A673 (cell line): ENCODE data around the gene DNAH3. TPM values are rescaled to one million over a fixed set of nuclear protein-coding genes. Genes with fewer than 3 reads are reported as not detected.

Experiments
- BruUV-seq: library from RNA; stranded (reverse); fragments of 400-500 nt; replicated peaks from 2 replicates; lab custom pipeline; 2021; lab: Mats Ljungman, UMichigan
- CTCF ChIA-PET: fragments of 300-600 bp; sonication (Branson Sonifier 250); formaldehyde crosslinking; loops from one replicate; lab custom pipeline; 2022; ENCODE audit warnings: antibody characterized with exemption; lab: Charles Lee
- POLR2A ChIA-PET: fragments of 300-600 bp; sonication (Branson Sonifier 250); formaldehyde crosslinking; loops from one replicate; lab custom pipeline; 2022; ENCODE audit warnings: antibody characterized with exemption; ENCODE audit not compliant: low non-redundant PET; lab: Charles Lee
- DNase-seq: peaks from one replicate; pipeline ENCODE4 v3.0.0-alpha.2; 2015; ENCODE audit warnings: low spot score
- H3K27ac ChIP-seq: fragments of 200-600 bp; sonication (generic); 2 replicates; pipeline ENCODE4 v1.5.1; 2016; ENCODE audit warnings: mixed run types, low read depth, mild to moderate bottlenecking, mixed read lengths, antibody characterized with exemption, low read length; ENCODE audit not compliant: poor library complexity, severe bottlenecking
- H3K27me3 ChIP-seq: fragments of 200-600 bp; sonication (generic); replicated peaks from 2 replicates; pipeline ENCODE4 v1.6.1; 2017; ENCODE audit warnings: mixed run types, low read depth, mild to moderate bottlenecking, mixed read lengths, antibody characterized with exemption, low read length; ENCODE audit not compliant: insufficient read depth, poor library complexity
- H3K36me3 ChIP-seq: fragments of 200-600 bp; sonication (generic); 2 replicates; pipeline ENCODE4 v1.6.1; 2016; ENCODE audit warnings: mixed run types, mild to moderate bottlenecking, mixed read lengths, antibody characterized with exemption, low read length; ENCODE audit not compliant: insufficient read depth, poor library complexity, severe bottlenecking
- H3K4me1 ChIP-seq: fragments of 200-600 bp; sonication (generic); 2 replicates; pipeline ENCODE4 v1.6.1; 2017; ENCODE audit warnings: mixed run types, mild to moderate bottlenecking, mixed read lengths, antibody characterized with exemption, low read length; ENCODE audit not compliant: insufficient read depth, poor library complexity, severe bottlenecking
- H3K4me3 ChIP-seq: fragments of 200-600 bp; sonication (generic); 2 replicates; pipeline ENCODE4 v1.5.1; 2016; ENCODE audit warnings: low read depth, mixed run types, mild to moderate bottlenecking, mixed read lengths, low read length; ENCODE audit not compliant: poor library complexity, severe bottlenecking
- H3K9me3 ChIP-seq: fragments of 200-600 bp; sonication (generic); 2 replicates; pipeline ENCODE4 v1.6.1; 2016; ENCODE audit warnings: mixed run types, low read depth, mild to moderate bottlenecking, mixed read lengths, antibody characterized with exemption, low read length; ENCODE audit not compliant: poor library complexity, severe bottlenecking
- CTCF ChIP-seq: fragments of 300-800, 200-600 bp; sonication (generic); conservative IDR thresholded peaks from 2 replicates; pipeline ENCODE4 v1.5.1; 2017; ENCODE audit warnings: low read depth, mild to moderate bottlenecking, antibody characterized with exemption, low read length, moderate library complexity, mixed read lengths
- EZH2 ChIP-seq: fragments of 200-600 bp; sonication (generic); IDR thresholded peaks from 2 replicates; pipeline ENCODE4 v1.6.1; 2017; ENCODE audit warnings: borderline replicate concordance, low read depth, mild to moderate bottlenecking, mixed read lengths, antibody characterized with exemption, low read length; ENCODE audit not compliant: poor library complexity, severe bottlenecking
- intact Hi-C: fragments of 100-400 bp; cut with micrococcal nuclease; formaldehyde crosslinking; loops from one replicate; pipeline ENCODE4 v1.10.0; 2022; ENCODE audit not compliant: unreplicated experiment
- total RNA-seq: library from RNA; stranded (reverse); gene quantifications from 2 replicates; pipeline ENCODE4 v1.2.3, GENCODE V29; 2021

Gene DNAH3
- total RNA-seq, 1 experiment from 2014 or later = not detected

- Histone ChIP-seq H3K27ac (no peak overlapping the region), H3K4me1 (no peaks in the 10 kb centered on the region), H3K9me3 (no peaks in the 10 kb centered on the region), H3K27me3 (no peaks in the 10 kb centered on the region), H3K36me3 (no peaks in the 10 kb centered on the region), H3K4me3 (no peak overlapping the region)
- peak; percentile 36 for DNase-seq
- ChIA-PET CTCF (interaction anchor here (0.8 kb wide), 1 partner anchor 94 kb away, joined by 4 read pairs; no protein-coding TSS in a partner anchor), POLR2A (no interaction called here)
- TF ChIP-seq EZH2 (no peak), CTCF (peak; percentile 27; the same call in 1 of the 2 replicates)
- no TSS peak for BruUV-seq
- intact Hi-C loops = loop anchor here (10.0 kb wide), 1 partner anchor 90 kb away; no protein-coding TSS in a partner anchor
Measured at GRCh38 chr16:20944861-20945574, 205.6 kb downstream of the DNAH3 start.

- intact Hi-C loops = loop anchor here (10.0 kb wide), 1 partner anchor 87 kb away; no protein-coding TSS in a partner anchor
- Histone ChIP-seq H3K4me1 (no peaks in the 10 kb centered on the region), H3K36me3 (no peaks in the 10 kb centered on the region), H3K27ac (no peak overlapping the region), H3K4me3 (no peak overlapping the region), H3K9me3 (no peaks in the 10 kb centered on the region), H3K27me3 (no peaks in the 10 kb centered on the region)
- BruUV-seq = no TSS peak
- TF ChIP-seq EZH2 = no peak
- no peak for TF ChIP-seq CTCF
- ChIA-PET CTCF (no interaction called here), POLR2A (interaction anchor here (0.6 kb wide), 1 partner anchor 30 kb away, joined by 4 read pairs; no protein-coding TSS in a partner anchor)
- no peak for DNase-seq
Measured at GRCh38 chr16:20942256-20942655, 208.4 kb downstream of the DNAH3 start.

GRCh38 chr16:20941636-20941926 is 209.1 kb downstream of the DNAH3 start:
- H3K36me3 ChIP-seq = no peaks in the 10 kb centered on the region
- no peak for DNase-seq
- H3K27me3 ChIP-seq = no peaks in the 10 kb centered on the region
- POLR2A ChIA-PET = no interaction called here
- H3K4me3 ChIP-seq = no peak overlapping the region
- CTCF ChIA-PET = no interaction called here
- no peak for TF ChIP-seq CTCF
- TF ChIP-seq EZH2 = no peak
- intact Hi-C loops = loop anchor here (10.0 kb wide), 1 partner anchor 87 kb away; no protein-coding TSS in a partner anchor
- no peak overlapping the region for H3K27ac ChIP-seq
- no TSS peak for BruUV-seq
- H3K4me1 ChIP-seq = no peaks in the 10 kb centered on the region
- no peaks in the 10 kb centered on the region for H3K9me3 ChIP-seq
